Stimulated activated CD8-positive, alpha-beta memory T cell treated with anti-CD3 and anti-CD28 coated beads, Interleukin-12 subunit alpha, Interleukin-12 subunit beta, amount 100 ng/mL, for 4 hours (primary cell): ENCODE results near the gene AFG1L.
"Not testable (repeated sequence)": the region's sequence is repeated elsewhere in the genome, so short reads cannot be mapped to it uniquely, and the experiment has no call there.

ENCODE experiments used
- DNase-seq: peaks from one replicate; pipeline ENCODE4 v3.0.0-alpha.2; 2020; ENCODE audit warnings: low read depth

Gene AFG1L

DNA sequence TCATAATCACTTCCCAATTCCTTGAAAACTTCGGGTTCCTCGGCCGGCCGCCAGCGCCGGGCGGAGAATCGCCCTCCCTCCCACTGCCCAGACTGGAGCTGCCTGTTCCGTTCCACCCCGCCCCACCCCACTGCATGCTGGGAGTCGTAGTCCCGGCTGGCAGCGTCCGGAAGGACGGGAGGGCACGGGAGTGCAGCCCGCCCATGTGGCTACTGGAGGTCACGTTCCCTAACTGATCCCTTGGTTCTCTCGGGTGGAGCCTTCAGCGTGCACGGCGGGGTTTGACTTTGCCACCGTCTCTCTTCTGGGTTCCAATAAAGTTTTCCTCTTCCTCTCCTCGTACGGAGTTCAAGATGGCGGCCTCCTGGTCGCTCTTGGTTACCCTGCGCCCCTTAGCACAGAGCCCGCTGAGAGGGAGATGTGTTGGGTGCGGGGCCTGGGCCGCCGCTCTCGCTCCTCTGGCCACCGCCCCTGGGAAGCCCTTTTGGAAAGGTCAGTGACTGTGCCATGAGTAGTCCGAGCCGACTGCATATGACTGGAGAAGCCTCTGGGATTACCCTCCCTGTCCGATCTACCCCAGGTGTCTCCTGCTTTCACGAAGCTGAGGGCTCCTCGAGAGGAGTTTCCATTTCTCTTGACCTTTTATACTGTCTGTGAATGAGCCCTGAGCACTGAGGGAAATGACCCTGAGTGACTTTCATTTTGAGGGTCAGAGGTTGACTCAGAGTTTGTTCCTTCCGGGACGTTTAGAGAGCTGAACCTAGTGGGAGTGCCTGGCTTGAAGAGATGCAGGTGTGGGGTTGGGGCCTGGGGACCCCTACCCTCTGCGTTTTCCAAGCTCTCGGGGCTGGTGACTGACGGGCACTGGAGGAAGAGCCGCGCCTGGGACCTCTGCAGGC is at the start of gene AFG1L:
TSS of gene AFG1L (plus strand) at position 328 of the 899 bp plus-strand sequence. CDS start at position 354, 26 bp downstream.
- peak; percentile 81 for DNase-seq

DNA sequence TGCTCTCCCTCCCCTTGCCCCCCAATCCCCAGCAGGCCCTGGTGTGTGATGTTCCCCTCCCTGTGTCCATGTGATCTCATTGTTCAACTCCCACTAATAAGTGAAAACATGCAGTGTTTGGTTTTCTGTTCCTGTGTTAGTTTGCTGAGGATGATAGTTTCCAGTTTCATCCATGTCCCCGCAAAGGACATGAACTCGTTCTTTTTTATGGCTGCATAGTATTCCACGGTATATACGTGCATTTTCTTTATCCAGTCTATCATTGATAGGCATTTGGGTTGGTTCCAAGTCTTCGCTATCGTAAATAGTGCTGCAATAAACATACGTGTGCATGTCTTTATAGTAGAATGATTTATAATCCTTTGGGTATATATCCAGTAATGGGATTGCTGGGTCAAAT is 49.8 kb upstream of the AFG1L start:
- DNase-seq: not testable (repeated sequence)

DNA sequence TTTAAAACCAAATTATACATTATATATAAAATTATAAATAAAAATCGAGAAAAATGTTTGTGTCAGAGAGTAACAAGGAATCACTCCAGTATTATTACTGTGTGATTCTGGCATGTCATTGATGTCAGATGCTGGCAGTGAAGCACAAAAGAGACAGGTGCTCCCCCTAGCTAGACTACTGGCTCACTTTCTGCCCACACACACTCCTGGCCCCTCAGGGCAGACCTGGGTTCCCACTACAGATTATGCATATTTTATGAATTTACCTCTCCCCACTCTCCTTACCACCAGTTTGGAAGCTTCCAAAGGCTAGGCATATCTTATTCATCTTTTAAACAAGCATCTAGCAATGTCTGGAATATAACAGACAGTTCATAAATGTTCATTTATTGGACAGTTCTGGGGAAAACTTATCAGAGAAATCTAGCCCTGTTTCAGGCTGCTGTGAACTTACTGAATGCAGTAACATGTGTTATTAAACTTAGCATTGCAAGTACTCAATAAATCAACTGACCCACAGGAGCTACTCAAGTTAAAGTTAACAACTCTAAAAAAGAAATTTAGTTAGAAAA is 46.8 kb upstream of the AFG1L start:
- no peak for DNase-seq

DNA sequence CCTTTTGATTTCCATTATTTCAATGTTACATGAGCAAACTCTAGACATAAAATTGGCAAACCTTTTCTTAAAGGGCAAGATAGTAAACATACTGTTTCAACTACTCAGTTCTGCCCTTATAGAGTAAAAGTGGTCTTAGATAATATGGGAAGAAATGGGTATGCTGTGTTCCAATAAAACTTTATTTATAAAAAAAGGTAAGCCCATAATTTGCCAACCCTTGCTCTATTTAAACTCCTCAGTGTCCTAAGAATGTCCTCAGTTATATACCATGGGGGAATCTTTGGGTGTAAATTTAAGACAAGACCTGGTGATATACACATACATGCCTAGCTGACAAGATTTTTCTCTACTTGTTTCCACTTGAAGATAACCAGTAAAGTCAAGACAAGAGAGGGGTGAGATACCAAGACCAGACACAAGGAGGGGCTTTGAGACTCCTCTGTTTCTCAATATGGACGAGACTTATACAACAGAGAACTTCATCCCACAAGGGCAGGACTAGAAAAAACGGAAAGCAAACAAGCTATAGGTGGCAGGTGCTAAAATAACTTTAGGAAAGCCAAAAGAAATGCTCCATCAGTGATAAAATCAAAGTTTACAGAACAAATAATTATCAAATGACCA is 44.5 kb upstream of the AFG1L start:
- DNase-seq: no peak

DNA sequence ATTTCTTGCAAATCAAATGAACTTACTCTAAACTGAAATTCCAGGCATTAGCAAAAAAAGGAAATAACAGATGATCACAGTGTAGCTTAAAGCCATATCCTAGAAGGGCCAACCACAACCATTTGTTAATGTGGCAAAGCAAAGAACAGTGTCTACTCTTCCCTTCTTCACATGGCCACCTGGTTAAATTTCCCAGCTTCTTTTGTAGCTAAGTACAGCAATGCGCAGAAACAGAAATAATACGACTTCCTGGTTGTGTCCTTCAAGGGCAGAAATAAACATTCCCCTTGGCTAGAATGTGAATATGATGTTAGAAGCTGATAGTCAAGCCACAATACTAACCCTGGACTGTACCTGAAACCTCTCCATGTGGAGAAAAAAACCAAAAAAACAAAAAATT is 43.6 kb upstream of the AFG1L start:
- DNase-seq: no peak

DNA sequence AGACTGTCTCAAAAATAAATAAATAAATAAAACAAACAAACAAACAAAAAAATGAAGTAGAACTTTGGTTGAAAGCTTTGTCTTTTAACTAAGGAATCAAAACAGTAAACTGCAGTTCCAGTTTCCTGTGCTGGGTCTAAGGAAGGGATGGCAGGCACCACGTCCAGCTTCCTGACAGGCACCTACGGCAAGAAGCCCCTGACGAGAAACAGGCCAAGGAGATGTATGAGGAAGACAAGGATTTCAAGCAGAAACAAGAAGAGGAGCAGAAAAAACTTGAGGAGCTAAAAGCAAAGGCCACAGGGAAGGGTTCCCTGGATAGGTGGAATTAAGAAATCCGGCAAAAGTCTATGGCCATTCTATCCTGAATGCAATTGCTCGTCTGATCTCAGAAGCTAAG is 42.8 kb upstream of the AFG1L start:
- DNase-seq: no peak

DNA sequence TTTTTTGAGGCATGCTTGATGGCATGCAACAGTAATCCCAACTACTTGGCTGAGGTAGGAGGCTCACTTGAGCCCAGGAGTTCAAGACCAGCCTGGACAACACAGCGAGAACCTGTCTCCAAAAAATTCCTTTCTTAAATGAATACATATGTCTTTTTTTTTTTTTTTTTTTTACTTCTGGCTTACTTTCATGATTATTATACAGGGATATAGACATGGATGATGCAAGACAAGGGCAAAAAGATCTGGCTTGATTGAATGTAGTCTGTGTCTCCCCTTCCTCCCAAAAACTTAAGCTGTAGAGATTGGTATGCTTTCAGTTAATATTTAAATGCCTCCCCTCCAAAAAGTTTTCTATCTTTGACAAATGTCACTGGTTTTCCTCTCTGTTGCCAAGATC is 41.6 kb upstream of the AFG1L start:
- DNase-seq: no peak

DNA sequence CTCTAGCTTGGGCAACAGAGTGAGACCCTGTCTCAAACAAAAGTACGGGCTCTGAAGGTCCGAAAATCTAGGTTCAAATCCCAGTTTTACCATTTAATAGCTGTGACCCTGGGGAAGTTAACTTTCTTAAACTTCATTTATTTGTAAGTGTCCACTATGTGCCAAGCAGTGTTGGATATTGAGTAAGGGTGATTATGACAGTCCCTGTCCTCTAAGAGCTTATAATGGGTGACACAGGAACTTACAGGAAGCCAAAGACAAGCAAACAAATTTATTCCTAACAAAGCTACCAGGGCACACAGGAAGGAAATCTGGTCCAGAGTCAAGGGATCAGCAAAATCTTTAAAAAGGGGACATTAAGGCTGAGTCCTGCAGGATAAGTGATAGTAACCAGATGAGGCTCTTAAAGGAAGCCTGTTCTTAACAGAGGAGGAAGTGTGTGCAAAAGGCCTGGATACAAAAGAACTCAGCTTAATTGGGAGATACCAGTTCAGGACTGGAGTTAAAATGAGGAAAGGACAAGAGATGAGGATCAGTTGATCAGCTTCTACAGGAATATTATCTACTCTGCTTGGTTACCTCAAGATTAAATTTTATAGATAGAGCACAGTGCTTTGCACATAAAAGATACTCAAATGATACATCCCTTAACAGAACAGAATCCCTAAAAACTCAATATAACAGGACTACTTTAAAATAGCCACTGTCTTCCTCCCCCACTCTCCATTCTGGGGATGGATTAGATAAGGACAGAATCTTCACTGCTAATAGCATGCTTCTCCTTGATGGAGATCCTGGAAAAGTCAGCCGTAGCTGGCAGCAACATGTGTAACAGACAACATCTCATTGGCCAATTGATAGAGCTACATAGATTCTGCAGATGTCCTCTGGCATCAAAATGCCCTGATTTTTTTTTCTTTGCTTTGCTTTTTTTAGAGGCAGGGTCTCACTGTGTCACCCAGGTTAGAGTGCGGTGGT is 40.1 kb upstream of the AFG1L start:
- no peak for DNase-seq

DNA sequence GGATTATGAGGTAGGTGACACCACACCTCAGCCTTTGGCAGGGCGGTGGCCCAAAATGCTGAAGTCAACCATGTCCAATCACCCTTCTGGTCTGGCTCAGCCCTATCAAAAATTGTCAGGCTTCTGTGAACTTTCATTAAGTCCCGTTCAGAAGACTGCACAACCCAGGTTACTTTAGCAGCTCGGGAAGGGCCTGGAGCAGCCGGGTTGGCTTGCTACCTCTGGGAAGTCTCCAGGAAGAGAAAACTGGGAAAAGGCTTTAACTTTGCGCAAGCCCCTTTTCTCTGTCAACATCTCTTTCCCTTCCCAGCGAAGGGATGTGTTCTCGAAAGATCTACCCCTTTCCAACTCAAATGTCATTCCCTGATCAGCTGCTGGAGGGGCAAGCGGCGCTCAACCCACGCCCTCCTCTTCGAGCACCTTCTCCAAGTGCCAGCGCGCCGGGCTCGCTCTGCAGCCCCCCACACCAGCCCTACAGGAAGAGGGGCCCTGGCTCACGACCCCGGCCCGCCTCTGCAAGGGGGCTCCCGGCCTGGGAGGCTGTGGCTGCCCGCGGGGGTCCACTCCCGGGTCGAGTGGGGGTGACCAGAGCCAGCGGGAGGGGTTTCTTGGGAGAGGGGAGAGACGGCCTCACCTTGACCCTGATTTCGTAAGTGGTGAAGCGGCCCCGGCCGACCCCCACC is 34.6 kb upstream of the AFG1L start:
- peak; percentile 1 for DNase-seq

DNA sequence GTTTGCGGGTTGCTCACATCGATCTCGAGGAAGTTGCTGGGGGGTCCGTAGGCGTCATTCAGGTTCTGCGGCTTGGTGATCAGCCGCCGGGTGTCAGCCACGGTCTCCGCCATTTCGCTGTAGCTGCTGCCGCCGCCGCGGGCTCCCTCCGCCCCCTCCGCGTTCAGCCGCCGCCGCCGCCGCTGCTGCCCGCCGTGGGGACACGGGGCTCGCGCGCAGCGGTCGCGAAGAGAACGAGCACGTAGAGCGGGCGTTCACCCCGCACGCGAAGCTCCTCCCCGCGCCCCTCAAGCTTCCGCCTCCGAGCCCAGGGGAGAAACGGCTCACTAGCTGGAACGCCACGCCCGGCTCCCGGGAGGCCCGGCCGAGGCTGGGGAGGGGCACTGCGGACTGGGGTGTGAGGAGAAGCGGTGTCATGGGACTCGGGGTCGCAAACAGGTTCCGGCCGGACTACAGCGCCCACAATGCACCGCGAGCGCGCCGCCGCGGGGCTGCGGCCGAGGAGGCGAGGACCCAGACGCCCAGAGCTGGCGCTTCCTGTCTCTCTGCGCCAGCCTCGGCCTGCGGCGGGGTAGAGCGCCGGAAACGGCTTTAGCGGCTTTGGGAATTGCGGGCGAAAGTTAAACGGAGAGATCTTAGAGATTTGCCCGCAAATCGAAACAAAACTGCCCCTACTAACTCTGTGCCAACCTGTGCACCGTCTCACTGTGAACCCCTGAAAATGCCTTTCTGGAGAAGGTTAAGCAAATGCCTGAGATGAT is 33.9 kb upstream of the AFG1L start, which contains the start of gene SNX3:
TSS of gene SNX3 (minus strand) at position 232 of the 761 bp plus-strand sequence. CDS start at position 113, 119 bp downstream.
- DNase-seq: peak; percentile 86

DNA sequence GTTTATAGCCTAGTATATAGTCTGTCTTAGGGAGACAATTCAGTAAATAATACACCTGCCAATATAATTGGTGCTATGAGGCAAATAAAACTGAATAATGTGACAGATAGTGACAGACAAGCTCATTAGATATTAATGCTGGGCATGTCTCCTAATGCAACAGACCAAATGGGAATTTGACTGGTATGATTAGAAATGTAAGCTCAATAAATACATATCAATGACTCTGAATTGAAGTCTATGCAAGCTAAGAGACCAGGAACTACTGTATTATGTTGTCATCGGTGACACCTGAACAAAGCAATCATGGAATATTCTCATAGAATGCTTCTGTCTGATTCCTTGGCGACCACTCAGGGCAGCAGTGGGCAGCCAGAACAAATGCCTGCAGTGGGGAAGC is 31.5 kb upstream of the AFG1L start:
- DNase-seq: no peak

DNA sequence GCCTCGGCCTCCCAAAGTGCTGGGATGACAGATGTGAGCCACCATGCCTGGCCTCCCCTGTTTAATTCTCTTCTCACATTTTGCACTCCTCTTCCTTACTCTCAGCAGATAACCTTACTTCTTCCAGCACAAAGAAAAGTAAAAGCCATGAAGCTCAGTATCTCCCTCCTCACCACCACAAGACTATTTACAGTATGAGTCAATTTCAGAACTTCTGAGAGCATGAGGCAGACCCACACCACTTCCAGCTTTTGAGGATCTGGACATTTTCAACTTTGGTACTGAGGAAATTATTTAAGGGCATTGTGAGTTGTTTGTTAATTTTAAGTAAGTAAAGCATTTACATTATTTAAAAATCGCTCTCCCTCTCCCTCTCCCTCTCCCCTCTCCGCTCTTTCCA is 26.0 kb upstream of the AFG1L start:
- no peak for DNase-seq

DNA sequence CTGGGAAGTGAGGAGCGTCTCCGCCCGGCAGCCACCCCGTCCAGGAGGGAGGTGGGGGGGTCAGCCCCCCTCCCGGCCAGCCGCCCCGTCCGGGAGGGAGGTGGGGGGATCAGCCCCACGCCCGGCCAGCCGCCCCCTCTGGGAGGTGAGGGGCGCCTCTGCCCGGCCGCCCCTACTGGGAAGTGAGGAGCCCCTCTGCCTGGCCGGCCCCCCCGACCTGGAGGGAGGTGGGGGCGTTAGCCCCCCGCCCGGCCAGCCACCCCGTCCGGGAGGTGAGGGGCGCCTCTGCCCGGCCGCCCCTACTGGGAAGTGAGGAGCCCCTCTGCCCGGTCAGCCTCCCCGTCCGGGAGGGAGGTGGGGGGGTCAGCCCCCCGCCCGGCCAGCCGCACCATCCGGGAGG is 24.9 kb upstream of the AFG1L start:
- not testable (repeated sequence) for DNase-seq

DNA sequence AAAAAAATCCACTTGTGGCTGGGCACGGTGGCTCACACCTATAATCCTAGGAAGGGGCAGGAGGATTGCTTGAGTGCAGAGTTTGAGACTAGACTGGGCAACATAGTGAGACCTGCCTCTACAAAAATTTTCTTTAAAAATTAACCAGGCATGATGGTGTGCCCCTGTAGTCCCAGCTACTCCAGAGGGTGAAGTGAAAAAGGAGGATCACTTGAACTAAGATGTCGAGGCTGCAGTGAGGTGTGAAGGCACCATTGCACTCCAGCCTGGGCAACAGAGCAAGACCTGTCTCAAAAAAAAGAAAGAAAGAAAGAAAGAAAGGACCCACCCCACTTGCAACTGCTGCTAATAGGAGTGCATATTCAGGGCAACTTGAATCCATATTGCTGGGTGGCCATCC is 20.3 kb upstream of the AFG1L start:
- no peak for DNase-seq

DNA sequence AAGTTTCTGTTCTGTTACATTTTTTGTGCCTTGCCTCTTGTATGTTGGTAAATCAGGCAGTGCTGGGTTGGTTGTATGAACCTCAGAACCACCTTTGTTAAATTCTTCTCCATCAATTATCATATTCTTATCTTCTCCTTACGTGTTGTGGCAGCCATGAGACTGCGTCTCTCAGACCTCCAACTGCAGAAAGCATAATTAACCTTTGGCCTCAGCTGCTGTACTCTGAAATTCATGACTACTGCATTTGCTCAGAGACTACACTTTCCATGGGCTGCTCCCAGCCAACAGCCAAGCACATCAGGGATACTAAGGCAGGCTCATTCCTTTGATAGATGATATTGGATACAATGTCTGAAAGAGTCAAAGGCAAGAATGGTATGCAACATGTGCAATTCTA is 18.9 kb upstream of the AFG1L start:
- DNase-seq: no peak

DNA sequence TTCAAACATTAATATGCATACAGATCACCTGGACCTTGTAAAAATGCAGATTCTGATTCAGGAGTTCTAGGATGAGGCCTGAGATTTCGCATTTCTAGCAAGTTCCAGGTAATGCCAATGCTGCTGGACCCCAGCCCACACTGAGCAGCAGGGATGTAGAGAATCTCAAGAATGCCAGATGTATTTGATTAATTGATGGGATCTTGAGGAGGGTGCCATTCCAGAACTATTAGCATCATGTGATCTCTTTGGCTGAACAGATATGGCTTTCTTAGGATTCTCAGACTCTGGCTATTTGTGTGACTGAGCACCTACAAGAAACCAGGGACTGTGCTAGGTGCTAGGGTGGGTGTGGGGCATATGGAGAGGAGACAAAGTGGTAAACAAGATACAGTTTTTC is 17.6 kb upstream of the AFG1L start:
- no peak for DNase-seq

DNA sequence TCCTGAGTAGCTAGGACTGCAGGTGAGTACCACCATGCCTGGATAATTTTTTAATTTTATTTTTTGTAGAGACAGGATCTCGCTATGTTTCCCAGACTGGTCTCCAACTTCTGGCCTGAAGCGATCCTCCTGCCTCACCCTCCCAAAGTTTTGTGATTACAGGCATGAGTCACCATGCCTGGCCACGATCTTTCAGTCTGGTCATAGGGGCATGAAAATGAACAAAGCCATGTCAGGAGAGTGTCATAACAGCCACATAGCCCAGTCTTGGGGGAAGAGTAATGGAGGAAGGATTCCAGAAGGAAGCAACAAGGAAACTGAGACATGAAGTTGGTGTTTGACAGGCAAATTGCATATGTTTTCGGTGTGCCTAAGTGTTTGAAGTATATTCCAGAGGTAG is 17.0 kb upstream of the AFG1L start:
- no peak for DNase-seq

DNA sequence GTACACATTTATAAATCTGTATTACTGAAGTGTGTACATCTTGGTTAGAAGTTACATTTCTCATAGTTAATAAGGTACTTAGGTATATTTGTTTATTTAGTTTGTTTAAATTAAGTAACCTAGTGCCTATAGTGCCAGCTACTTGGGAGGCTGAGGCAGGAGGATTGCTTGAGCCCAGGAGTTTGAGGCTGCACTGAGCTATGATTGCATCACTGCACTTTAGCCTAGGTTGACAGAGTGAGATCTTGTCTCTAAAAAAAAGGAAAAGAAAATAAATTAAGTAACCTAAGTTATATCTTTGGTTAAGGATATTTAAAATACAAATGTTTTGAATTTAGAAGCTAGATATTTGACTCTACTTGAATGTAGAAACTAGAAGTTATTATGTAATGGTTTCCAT is 9.5 kb upstream of the AFG1L start:
- DNase-seq: no peak

DNA sequence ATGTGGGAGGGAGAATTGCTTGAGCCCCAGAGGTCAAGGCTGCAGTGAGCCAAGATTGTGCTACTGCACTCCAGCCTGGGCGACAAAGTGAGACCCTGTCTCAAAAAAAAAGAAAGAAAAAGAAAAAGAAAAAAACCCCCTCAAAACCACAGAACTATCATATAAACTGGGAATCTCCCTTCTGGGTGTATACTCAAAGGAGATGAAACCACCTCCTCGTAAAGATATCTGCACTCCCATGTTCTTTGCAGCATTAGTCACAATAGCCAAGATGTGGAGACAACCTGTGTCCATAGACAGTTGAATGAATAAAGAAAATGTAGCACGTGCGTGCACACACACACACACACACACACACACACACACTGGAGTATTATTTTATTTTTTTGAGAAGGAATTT is 8.5 kb upstream of the AFG1L start:
- DNase-seq: no peak

DNA sequence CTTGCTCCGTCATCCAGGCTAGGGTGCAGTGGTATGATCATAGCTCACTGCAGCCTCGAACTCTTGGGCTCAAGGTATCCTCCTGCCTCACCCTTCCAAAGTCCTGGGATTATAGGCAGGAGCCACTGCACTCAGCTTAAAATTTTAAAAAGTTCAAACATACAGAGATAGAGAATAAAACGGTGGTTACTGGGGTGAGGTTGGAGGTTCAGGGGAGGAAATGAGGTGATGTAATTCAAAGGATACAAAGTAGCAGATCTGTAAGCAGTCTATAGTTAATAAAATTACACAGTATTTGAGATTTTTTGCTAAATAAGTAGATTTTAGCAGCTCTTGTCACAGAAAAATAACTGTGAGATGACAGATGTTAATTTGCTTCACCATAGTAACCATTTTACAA is 7.5 kb upstream of the AFG1L start:
- DNase-seq: no peak

DNA sequence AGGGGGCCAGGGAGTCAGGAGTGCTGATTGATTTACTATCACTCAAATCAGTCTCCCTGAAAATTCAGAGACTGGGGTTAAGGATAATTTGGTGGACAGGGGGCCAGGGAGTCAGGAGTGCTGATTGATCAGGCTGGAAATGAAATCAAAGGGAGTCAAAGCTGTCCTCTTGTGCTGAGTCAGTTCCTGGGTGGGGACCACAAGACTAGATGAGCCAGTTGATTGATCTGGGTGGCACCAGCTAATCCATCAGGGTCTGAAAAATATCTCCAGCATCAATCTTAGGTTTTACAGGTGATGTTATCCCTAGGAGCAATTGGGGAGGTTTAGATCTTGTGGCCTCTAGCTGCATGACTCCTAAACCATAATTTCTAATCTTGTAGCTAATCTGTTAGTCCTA is 6.1 kb upstream of the AFG1L start:
- no peak for DNase-seq
